H9 (cell line): ENCODE data around the gene TSC22D4. TPM values are rescaled to one million over a fixed set of nuclear protein-coding genes. Genes with fewer than 3 reads are reported as not detected.

ENCODE experiments used
- DNase-seq: peaks from one replicate; pipeline ENCODE4 v3.0.0-alpha.2; 2017
- H2AFZ ChIP-seq: one replicate; pipeline ENCODE4 v1.6.1; 2013; ENCODE audit warnings: mild to moderate bottlenecking, low read length, control low read depth, moderate library complexity
- H2AK5ac ChIP-seq: 2 replicates; pipeline ENCODE4 v1.6.1; 2013; ENCODE audit warnings: low read length, control low read depth, mixed read lengths; ENCODE audit not compliant: insufficient read length
- H2BK120ac ChIP-seq: one replicate; pipeline ENCODE4 v1.6.1; 2013; ENCODE audit warnings: low read depth, mild to moderate bottlenecking, low read length, control low read depth, inconsistent platforms; ENCODE audit not compliant: poor library complexity, severe bottlenecking
- H2BK12ac ChIP-seq: 2 replicates; pipeline ENCODE4 v1.6.1; 2013; ENCODE audit warnings: low read length, control low read depth, mixed read lengths, low read depth; ENCODE audit not compliant: insufficient read length
- H2BK15ac ChIP-seq: 2 replicates; pipeline ENCODE4 v1.6.1; 2013; ENCODE audit warnings: low read depth, low read length, control low read depth
- H2BK20ac ChIP-seq: one replicate; pipeline ENCODE4 v1.6.1; 2013; ENCODE audit warnings: low read depth, mild to moderate bottlenecking, low read length, control low read depth, inconsistent platforms; ENCODE audit not compliant: poor library complexity, severe bottlenecking
- H2BK5ac ChIP-seq: 2 replicates; pipeline ENCODE4 v1.6.1; 2013; ENCODE audit warnings: low read length, control low read depth, mixed read lengths; ENCODE audit not compliant: insufficient read length
- H3K14ac ChIP-seq: 2 replicates; pipeline ENCODE4 v1.6.1; 2013; ENCODE audit warnings: low read length, control low read depth; ENCODE audit not compliant: insufficient read depth
- H3K18ac ChIP-seq: 2 replicates; pipeline ENCODE4 v1.6.1; 2013; ENCODE audit warnings: low read depth, mild to moderate bottlenecking, mixed read lengths, low read length, control low read depth; ENCODE audit not compliant: insufficient read length
- H3K23ac ChIP-seq: 2 replicates; pipeline ENCODE4 v1.6.1; 2013; ENCODE audit warnings: low read length, control low read depth, mixed read lengths, low read depth; ENCODE audit not compliant: insufficient read length
- H3K23me2 ChIP-seq: 2 replicates; pipeline ENCODE4 v1.6.1; 2013; ENCODE audit warnings: low read depth, mild to moderate bottlenecking, mixed read lengths, low read length, control low read depth; ENCODE audit not compliant: insufficient read length, poor library complexity, severe bottlenecking
- H3K27ac ChIP-seq: 2 replicates; pipeline ENCODE4 v1.5.1; 2013; ENCODE audit warnings: low read length, control low read depth, mixed read lengths, low read depth; ENCODE audit not compliant: insufficient read length
- H3K27me3 ChIP-seq: 2 replicates; pipeline ENCODE4 v1.6.1; 2013; ENCODE audit warnings: low read length, control low read depth, inconsistent platforms; ENCODE audit not compliant: insufficient read depth
- H3K4ac ChIP-seq: 2 replicates; pipeline ENCODE4 v1.6.1; 2013; ENCODE audit warnings: low read depth, mild to moderate bottlenecking, control low read depth, inconsistent platforms, low read length, moderate library complexity
- H3K4me1 ChIP-seq: 2 replicates; pipeline ENCODE4 v1.6.1; 2013; ENCODE audit warnings: low read length, control low read depth, inconsistent platforms; ENCODE audit not compliant: insufficient read depth
- H3K4me2 ChIP-seq: 2 replicates; pipeline ENCODE4 v1.6.1; 2013; ENCODE audit warnings: low read length, control low read depth, mixed read lengths; ENCODE audit not compliant: insufficient read length, insufficient read depth
- H3K56ac ChIP-seq: 2 replicates; pipeline ENCODE4 v1.6.1; 2013; ENCODE audit warnings: low read depth, mild to moderate bottlenecking, mixed read lengths, low read length, control low read depth; ENCODE audit not compliant: insufficient read length
- H3K79me1 ChIP-seq: 2 replicates; pipeline ENCODE4 v1.6.1; 2013; ENCODE audit warnings: low read depth, mild to moderate bottlenecking, moderate library complexity, low read length, control low read depth, inconsistent platforms; ENCODE audit not compliant: insufficient read depth, poor library complexity, severe bottlenecking
- H3K79me2 ChIP-seq: 2 replicates; pipeline ENCODE4 v1.6.1; 2013; ENCODE audit warnings: low read length, control low read depth, inconsistent platforms; ENCODE audit not compliant: insufficient read depth
- H3K9ac ChIP-seq: 2 replicates; pipeline ENCODE4 v1.6.1; 2013; ENCODE audit warnings: low read length, control low read depth, mixed read lengths; ENCODE audit not compliant: insufficient read length; ENCODE audit errors: extremely low read depth
- H3K9me3 ChIP-seq: one replicate; pipeline ENCODE4 v1.6.1; 2013; ENCODE audit warnings: low read depth, low read length, inconsistent platforms; ENCODE audit not compliant: control insufficient read depth
- H3T11ph ChIP-seq: one replicate; pipeline ENCODE4 v1.6.1; 2013; ENCODE audit warnings: mild to moderate bottlenecking, low read length, control low read depth, inconsistent platforms
- H4K20me1 ChIP-seq: one replicate; pipeline ENCODE4 v1.6.1; 2013; ENCODE audit not compliant: control insufficient read depth, insufficient read length, insufficient read depth
- H4K5ac ChIP-seq: 2 replicates; pipeline ENCODE4 v1.6.1; 2013; ENCODE audit warnings: low read depth, mild to moderate bottlenecking, mixed read lengths, low read length, control low read depth; ENCODE audit not compliant: insufficient read length
- H4K8ac ChIP-seq: replicated peaks from 2 replicates; pipeline ENCODE4 v1.6.1; 2013; ENCODE audit warnings: low read length, control low read depth, mixed read lengths, low read depth; ENCODE audit not compliant: insufficient read length
- H4K91ac ChIP-seq: 2 replicates; pipeline ENCODE4 v1.6.1; 2013; ENCODE audit warnings: low read depth, mild to moderate bottlenecking, moderate library complexity, mixed read lengths, low read length, control low read depth; ENCODE audit not compliant: insufficient read length
- H3K27ac Mint-ChIP-seq, 3 experiments: 2 replicates in 2 of 3; 3 replicates in 1 of 3; pipeline ENCODE4 v1.8.0; 2020 to 2021; ENCODE audit warnings: mixed read lengths in 3 of 3, mild to moderate bottlenecking in 1 of 3, moderate library complexity in 1 of 3
- H3K27me3 Mint-ChIP-seq: 2 replicates; pipeline ENCODE4 v1.8.0; 2021; ENCODE audit warnings: low read depth, mild to moderate bottlenecking, moderate library complexity, mixed read lengths
- H3K36me3 Mint-ChIP-seq, 3 experiments: 2 replicates in 2 of 3; 3 replicates in 1 of 3; pipeline ENCODE4 v1.8.0; 2020 to 2021; ENCODE audit warnings: low read depth in 3 of 3, mixed read lengths in 3 of 3; ENCODE audit not compliant: insufficient read depth in 1 of 3
- H3K4me1 Mint-ChIP-seq, 2 experiments: 2 replicates each; pipeline ENCODE4 v1.8.0; 2020; ENCODE audit warnings: mixed read lengths in 2 of 2
- H3K4me3 Mint-ChIP-seq, 2 experiments: 2 replicates in 1 of 2; 3 replicates in 1 of 2; pipeline ENCODE4 v1.8.0; 2020 to 2021; ENCODE audit warnings: mild to moderate bottlenecking in 2 of 2, mixed read lengths in 2 of 2, moderate library complexity in 1 of 2
- H3K9me3 Mint-ChIP-seq, 2 experiments: 2 replicates in 1 of 2; 3 replicates in 1 of 2; pipeline ENCODE4 v1.8.0; 2020; ENCODE audit warnings: mild to moderate bottlenecking in 2 of 2, mixed read lengths in 2 of 2, moderate library complexity in 1 of 2
- WGBS: extraction: QIAGEN DNeasy Blood & Tissue Kit; methylation state at CpG from one replicate; pipeline ENCODE4 v1.1.7; 2013; ENCODE audit warnings: missing lambda C conversion rate, low lambda C conversion rate, mixed read lengths; ENCODE audit not compliant: insufficient read length; ENCODE audit errors: extremely low coverage; 5-methylcytosine and 5-hydroxymethylcytosine counted together
- total RNA-seq: library from RNA; stranded (reverse); gene quantifications from 2 replicates; pipeline ENCODE4 v1.2.1, GENCODE V29; 2021
- TF ChIP-seq, protein P1 (sequence below): fragments of 200-600 bp; sonication (generic); conservative IDR thresholded peaks from 3 replicates; pipeline ENCODE4 v1.8.0; 2021; ENCODE audit warnings: antibody characterized with exemption, mild to moderate bottlenecking

TSC22D4 gene
- total RNA-seq, 1 experiment from 2014 or later: 17.5 TPM

DNA sequence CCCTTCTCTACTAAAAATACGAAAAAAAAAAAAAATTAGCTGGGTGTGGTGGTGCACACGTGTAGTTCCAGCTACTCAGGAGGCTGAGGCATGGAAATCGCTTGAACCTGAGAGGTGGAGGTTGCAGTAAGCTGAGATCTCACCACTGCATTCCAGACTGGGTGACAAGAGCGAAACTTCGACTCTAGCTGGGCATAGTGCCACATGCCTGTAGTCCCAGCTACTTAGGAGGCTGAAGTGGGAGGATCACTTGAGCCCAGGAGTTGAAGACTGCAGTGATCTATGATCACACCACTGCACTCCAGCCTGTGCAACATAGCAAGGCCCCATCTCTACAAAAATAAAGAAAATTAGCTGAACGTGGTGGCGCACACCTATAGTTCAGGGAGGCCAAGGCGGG lies 13.7 kb downstream of the TSC22D4 start:
- no peak overlapping the region for H4K5ac ChIP-seq
- H3K18ac ChIP-seq: no peak overlapping the region
- H2BK12ac ChIP-seq: no peak overlapping the region
- Mint-ChIP-seq H3K27me3 (peaks cover 7% of the 10 kb centered on the region), H3K9me3 (no peaks in the 10 kb centered on the region), H3K4me3 (0 out of 5 replicates have a peak overlapping the region, but pooled peaks of 1 of the 2 experiments have one; percentile 14), H3K27ac (no peak overlapping the region), H3K36me3 (peaks cover 0 to 3% (median 0%) of the 10 kb centered on the region in 3 experiments; a peak in 1 of 7 replicates), H3K4me1 (peaks cover 8 to 14% of the 10 kb centered on the region in 2 experiments; a peak in 3 of 4 replicates)
- H4K91ac ChIP-seq: no peak overlapping the region
- no peak for DNase-seq
- no peak overlapping the region for H3K9ac ChIP-seq
- no peaks in the 10 kb centered on the region for H3K4me1 ChIP-seq
- H2BK15ac ChIP-seq: no peak overlapping the region
- no peak overlapping the region for H3K4ac ChIP-seq
- no peaks in the 10 kb centered on the region for H3K79me2 ChIP-seq
- no peak overlapping the region for H3T11ph ChIP-seq
- no peak overlapping the region for H2AFZ ChIP-seq
- H3K14ac ChIP-seq: no peak overlapping the region
- H3K9me3 ChIP-seq: no peaks in the 10 kb centered on the region
- no peak overlapping the region for H3K23ac ChIP-seq
- H3K27me3 ChIP-seq: no peaks in the 10 kb centered on the region
- WGBS: no CpG with 5 or more reads among the region's 8 CpGs
- no peak overlapping the region for H3K4me2 ChIP-seq
- H4K8ac ChIP-seq: no peak overlapping the region
- no peak overlapping the region for H2AK5ac ChIP-seq
- TF ChIP-seq, protein P1, sequence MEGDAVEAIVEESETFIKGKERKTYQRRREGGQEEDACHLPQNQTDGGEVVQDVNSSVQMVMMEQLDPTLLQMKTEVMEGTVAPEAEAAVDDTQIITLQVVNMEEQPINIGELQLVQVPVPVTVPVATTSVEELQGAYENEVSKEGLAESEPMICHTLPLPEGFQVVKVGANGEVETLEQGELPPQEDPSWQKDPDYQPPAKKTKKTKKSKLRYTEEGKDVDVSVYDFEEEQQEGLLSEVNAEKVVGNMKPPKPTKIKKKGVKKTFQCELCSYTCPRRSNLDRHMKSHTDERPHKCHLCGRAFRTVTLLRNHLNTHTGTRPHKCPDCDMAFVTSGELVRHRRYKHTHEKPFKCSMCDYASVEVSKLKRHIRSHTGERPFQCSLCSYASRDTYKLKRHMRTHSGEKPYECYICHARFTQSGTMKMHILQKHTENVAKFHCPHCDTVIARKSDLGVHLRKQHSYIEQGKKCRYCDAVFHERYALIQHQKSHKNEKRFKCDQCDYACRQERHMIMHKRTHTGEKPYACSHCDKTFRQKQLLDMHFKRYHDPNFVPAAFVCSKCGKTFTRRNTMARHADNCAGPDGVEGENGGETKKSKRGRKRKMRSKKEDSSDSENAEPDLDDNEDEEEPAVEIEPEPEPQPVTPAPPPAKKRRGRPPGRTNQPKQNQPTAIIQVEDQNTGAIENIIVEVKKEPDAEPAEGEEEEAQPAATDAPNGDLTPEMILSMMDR: no peak
- no peak overlapping the region for H2BK120ac ChIP-seq
- no peak overlapping the region for H2BK20ac ChIP-seq
- peaks cover 4% of the 10 kb centered on the region for H4K20me1 ChIP-seq
- H3K56ac ChIP-seq: no peak overlapping the region
- H2BK5ac ChIP-seq: no peak overlapping the region
- H3K79me1 ChIP-seq: no peaks in the 10 kb centered on the region
- no peak overlapping the region for H3K27ac ChIP-seq
- no peaks in the 10 kb centered on the region for H3K23me2 ChIP-seq
